Skeletal muscle satellite cell (primary cell): ENCODE measurements around the gene NDC1.

Source experiments
- H3K27me3 ChIP-seq: 2 replicates; pipeline ENCODE4 v1.7.0; 2013; ENCODE audit warnings: low read length; ENCODE audit not compliant: control insufficient read depth, insufficient read depth
- H3K36me3 ChIP-seq: 2 replicates; pipeline ENCODE4 v1.7.0; 2013; ENCODE audit warnings: mild to moderate bottlenecking, control low read depth, low read length; ENCODE audit not compliant: insufficient read depth
- H3K4me1 ChIP-seq: 2 replicates; pipeline ENCODE4 v1.7.0; 2013; ENCODE audit warnings: low read length; ENCODE audit not compliant: control insufficient read depth, insufficient read depth
- H3K4me2 ChIP-seq: 2 replicates; pipeline ENCODE4 v1.7.0; 2013; ENCODE audit warnings: mild to moderate bottlenecking, low read length
- H3K4me3 ChIP-seq: 2 replicates; pipeline ENCODE4 v1.7.0; 2013; ENCODE audit warnings: low read length
- H3K9ac ChIP-seq: 2 replicates; pipeline ENCODE4 v1.7.0; 2013; ENCODE audit warnings: mild to moderate bottlenecking, low read depth, low read length, moderate library complexity
- H3K9me3 ChIP-seq: replicated peaks from 2 replicates; pipeline ENCODE4 v1.7.0; 2013; ENCODE audit warnings: mild to moderate bottlenecking, control low read depth, low read length

Gene NDC1

GRCh38 chr1:53735681-53736080, 102.4 kb downstream of the NDC1 start:
- H3K27me3 ChIP-seq = no peaks in the 10 kb centered on the region

GRCh38 chr1:53735261-53735660, 102.8 kb downstream of the NDC1 start:
- Histone ChIP-seq H3K4me2 (peak overlapping the region; percentile 91), H3K36me3 (peaks cover 10% of the 10 kb centered on the region), H3K9ac (peak overlapping the region; percentile 83), H3K9me3 (no peaks in the 10 kb centered on the region), H3K4me3 (peak overlapping the region; percentile 84), H3K27me3 (no peaks in the 10 kb centered on the region), H3K4me1 (peaks cover 76% of the 10 kb centered on the region)

More at GRCh38 chr1:53735681-53736080, 102.4 kb downstream of the NDC1 start:
- peaks cover 10% of the 10 kb centered on the region for H3K36me3 ChIP-seq
- H3K4me3 ChIP-seq = peak overlapping the region; percentile 84
- peak overlapping the region; percentile 91 for H3K4me2 ChIP-seq
- H3K9me3 ChIP-seq = no peaks in the 10 kb centered on the region
- H3K4me1 ChIP-seq = peaks cover 80% of the 10 kb centered on the region
- peak overlapping the region; percentile 83 for H3K9ac ChIP-seq

GRCh38 chr1:53734650-53735211, 103.4 kb downstream of the NDC1 start:
- Histone ChIP-seq H3K36me3 (peaks cover 10% of the 10 kb centered on the region), H3K4me2 (peak overlapping the region; percentile 91), H3K9ac (peak overlapping the region; percentile 83), H3K9me3 (no peaks in the 10 kb centered on the region), H3K4me3 (peak overlapping the region; percentile 84), H3K4me1 (peaks cover 76% of the 10 kb centered on the region), H3K27me3 (no peaks in the 10 kb centered on the region)

GRCh38 chr1:53733975-53734649, 104.0 kb downstream of the NDC1 start:
- Histone ChIP-seq H3K9ac (peak overlapping the region; percentile 83), H3K4me1 (peaks cover 74% of the 10 kb centered on the region), H3K9me3 (no peaks in the 10 kb centered on the region), H3K4me2 (peak overlapping the region; percentile 91), H3K4me3 (peak overlapping the region; percentile 84), H3K36me3 (peaks cover 10% of the 10 kb centered on the region), H3K27me3 (no peaks in the 10 kb centered on the region)

- Histone ChIP-seq H3K4me2 (peak overlapping the region; percentile 91), H3K9ac (peak overlapping the region; percentile 83), H3K27me3 (no peaks in the 10 kb centered on the region), H3K4me1 (peaks cover 74% of the 10 kb centered on the region), H3K36me3 (peaks cover 10% of the 10 kb centered on the region), H3K4me3 (peak overlapping the region; percentile 28), H3K9me3 (no peaks in the 10 kb centered on the region)
Observed at GRCh38 chr1:53733447-53733931, 104.6 kb downstream of the NDC1 start.

- Histone ChIP-seq H3K4me2 (peak overlapping the region; percentile 91), H3K9me3 (no peaks in the 10 kb centered on the region), H3K27me3 (no peaks in the 10 kb centered on the region), H3K36me3 (peaks cover 10% of the 10 kb centered on the region), H3K4me3 (peak overlapping the region; percentile 37), H3K9ac (peak overlapping the region; percentile 83), H3K4me1 (peaks cover 74% of the 10 kb centered on the region)
Observed at GRCh38 chr1:53732912-53733317, 105.2 kb downstream of the NDC1 start.

- Histone ChIP-seq H3K4me3 (peak overlapping the region; percentile 37), H3K36me3 (peaks cover 13% of the 10 kb centered on the region), H3K27me3 (no peaks in the 10 kb centered on the region), H3K4me1 (peaks cover 72% of the 10 kb centered on the region), H3K4me2 (peak overlapping the region; percentile 76), H3K9ac (peak overlapping the region; percentile 83), H3K9me3 (no peaks in the 10 kb centered on the region)
Observed at GRCh38 chr1:53732409-53732808, 105.7 kb downstream of the NDC1 start.

- Histone ChIP-seq H3K27me3 (no peaks in the 10 kb centered on the region), H3K9me3 (no peaks in the 10 kb centered on the region), H3K4me1 (peaks cover 66% of the 10 kb centered on the region), H3K9ac (peak overlapping the region; percentile 83), H3K4me2 (peak overlapping the region; percentile 76), H3K4me3 (peak overlapping the region; percentile 37), H3K36me3 (peaks cover 15% of the 10 kb centered on the region)
Observed at GRCh38 chr1:53731779-53732305, 106.3 kb downstream of the NDC1 start.

- H3K9ac ChIP-seq = peak overlapping the region; percentile 83
- no peaks in the 10 kb centered on the region for H3K9me3 ChIP-seq
- no peak overlapping the region for H3K4me2 ChIP-seq
- no peak overlapping the region for H3K4me3 ChIP-seq
- H3K4me1 ChIP-seq = peaks cover 59% of the 10 kb centered on the region
- H3K36me3 ChIP-seq = peaks cover 15% of the 10 kb centered on the region
- no peaks in the 10 kb centered on the region for H3K27me3 ChIP-seq
Observed at GRCh38 chr1:53731043-53731600, 107.0 kb downstream of the NDC1 start.

- H3K9me3 ChIP-seq = no peaks in the 10 kb centered on the region
- H3K4me2 ChIP-seq = no peak overlapping the region
- no peak overlapping the region for H3K4me3 ChIP-seq
- H3K27me3 ChIP-seq = no peaks in the 10 kb centered on the region
- no peak overlapping the region for H3K9ac ChIP-seq
- peaks cover 16% of the 10 kb centered on the region for H3K36me3 ChIP-seq
- peaks cover 55% of the 10 kb centered on the region for H3K4me1 ChIP-seq
Observed at GRCh38 chr1:53730224-53730865, 107.8 kb downstream of the NDC1 start.
